A549 (cell line): ENCODE results near the gene HTRA1. TPM values are rescaled to one million over a fixed set of nuclear protein-coding genes. Genes with fewer than 3 reads are reported as not detected.

Experiments
- ATAC-seq, 2 experiments: fragments of 200-7000 bp in 1 of 2; fragments of >200 bp in 1 of 2; cut with Nextera tagmentation in 1 of 2; cut with Tn5 transposase in 1 of 2; 3 replicates each; pipeline versions ENCODE4 v1.8.0 to v1.9.1; 2018 to 2020; ENCODE audit warnings: mild to moderate bottlenecking in 1 of 2, moderate library complexity in 1 of 2
- CTCF ChIA-PET: fragments of 300-600 bp; sonication (Branson Sonifier 250); formaldehyde crosslinking; extraction: SDS; loops from one replicate; lab custom pipeline; 2021; ENCODE audit warnings: antibody characterized with exemption, inconsistent platforms; lab: Yijun Ruan, JAX
- POLR2A ChIA-PET: fragments of 350-600 bp; formaldehyde crosslinking; extraction: SDS; loops from one replicate; lab custom pipeline; 2021; ENCODE audit warnings: antibody characterized with exemption, inconsistent platforms; lab: Yijun Ruan, JAX
- DNase-seq, 2 experiments: peaks; one replicate each; pipeline versions ENCODE4 v3.0.0 to v3.0.0-alpha.2; 2011 to 2016; ENCODE audit warnings: low read depth in 1 of 2, low spot score in 1 of 2
- FAIRE-seq: peaks from 2 replicates; lab custom pipeline; 2011; peaks lifted over from hg19 to GRCh38; lab: Jason Lieb, UNC
- H3K27ac ChIP-seq, 2 experiments: fragments of >200 bp; sonication (Bioruptor Twin); formaldehyde crosslinking; 3 replicates each; pipeline ENCODE4 v1.5.1; 2016 to 2017
- H3K4me1 ChIP-seq: fragments of >200 bp; sonication (Bioruptor Twin); formaldehyde crosslinking; 3 replicates; pipeline ENCODE4 v1.6.1; 2016
- H3K4me2 ChIP-seq: fragments of >200 bp; sonication (Bioruptor Twin); formaldehyde crosslinking; 3 replicates; pipeline ENCODE4 v1.6.1; 2016
- H3K4me3 ChIP-seq: fragments of >200 bp; sonication (Bioruptor Twin); formaldehyde crosslinking; 3 replicates; pipeline ENCODE4 v1.5.1; 2016
- H3K9me3 ChIP-seq: fragments of >200 bp; sonication (Bioruptor Twin); formaldehyde crosslinking; 3 replicates; pipeline ENCODE4 v1.6.1; 2016
- CBX2 ChIP-seq: fragments of 200-600 bp; sonication (generic); IDR thresholded peaks from 2 replicates; pipeline ENCODE4 v1.6.1; 2016; ENCODE audit warnings: low read depth, mild to moderate bottlenecking, borderline replicate concordance
- FOXS1 ChIP-seq: fragments of 250-450 bp; sonication (Bioruptor Pico); IDR thresholded peaks from 2 replicates; pipeline ENCODE4 v1.5.0; 2020; ENCODE audit warnings: mild to moderate bottlenecking, moderate library complexity
- KDM1A ChIP-seq: fragments of 200-600 bp; sonication (generic); IDR thresholded peaks from 2 replicates; pipeline ENCODE4 v1.6.1; 2016; ENCODE audit warnings: low read depth, mild to moderate bottlenecking
- NPAS2 ChIP-seq: fragments of 250-450 bp; sonication (Bioruptor Pico); IDR thresholded peaks from 2 replicates; pipeline ENCODE4 v1.8.0; 2022; ENCODE audit warnings: mild to moderate bottlenecking, moderate library complexity, borderline replicate concordance
- NR3C1 ChIP-seq: fragments of >200 bp; sonication (Bioruptor Twin); formaldehyde crosslinking; IDR thresholded peaks from 3 replicates; pipeline ENCODE4 v1.6.1; 2017
- PHF8 ChIP-seq: fragments of 200-600 bp; sonication (generic); IDR thresholded peaks from 2 replicates; pipeline ENCODE4 v1.6.1; 2016; ENCODE audit warnings: low read depth, mild to moderate bottlenecking, antibody characterized with exemption, moderate library complexity, borderline replicate concordance
- RCOR1 ChIP-seq: fragments of 150-350 bp; IDR thresholded peaks from 2 replicates; pipeline ENCODE4 v1.6.1; 2014; ENCODE audit warnings: antibody characterized with exemption, low read length, low read depth
- WGBS: methylation state at CpG from one replicate; pipeline ENCODE4 v1.1.6; 2017; ENCODE audit errors: missing lambda C conversion rate; 5-methylcytosine and 5-hydroxymethylcytosine counted together
- polyA plus RNA-seq, 4 experiments: library from polyadenylated mRNA; depleted of rRNA in 3 of 4; stranded (reverse); fragments of >200 nt; fragmentation: RNase III in 1 of 4; extraction: RNeasy Plus Mini Kit Qiagen cat#74134 plus additional on column Dnase treatment in 1 of 4; gene quantifications; 2 replicates in 3 of 4; 3 replicates in 1 of 4; pipeline ENCODE4 v1.2.3, GENCODE V29; 2011 to 2017
- TF ChIP-seq, protein P1 (sequence below): IDR thresholded peaks from 2 replicates; pipeline ENCODE4 v1.6.1; 2012
- TF ChIP-seq, protein P2 (sequence below): fragments of >200 bp; sonication (Bioruptor Twin); formaldehyde crosslinking; IDR thresholded peaks from 3 replicates; pipeline ENCODE4 v1.5.1; 2016

The HTRA1 gene
- polyA plus RNA-seq, 2 of the 4 experiments (the other 2 are of a cell fraction) = 50.7 to 65.6 TPM

DNA sequence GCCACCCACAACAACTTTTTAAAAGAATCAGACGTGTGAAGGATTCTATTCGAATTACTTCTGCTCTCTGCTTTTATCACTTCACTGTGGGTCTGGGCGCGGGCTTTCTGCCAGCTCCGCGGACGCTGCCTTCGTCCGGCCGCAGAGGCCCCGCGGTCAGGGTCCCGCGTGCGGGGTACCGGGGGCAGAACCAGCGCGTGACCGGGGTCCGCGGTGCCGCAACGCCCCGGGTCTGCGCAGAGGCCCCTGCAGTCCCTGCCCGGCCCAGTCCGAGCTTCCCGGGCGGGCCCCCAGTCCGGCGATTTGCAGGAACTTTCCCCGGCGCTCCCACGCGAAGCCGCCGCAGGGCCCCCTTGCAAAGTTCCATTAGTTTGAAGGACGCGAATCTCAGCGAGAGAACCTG is 461 bp upstream of the HTRA1 start:
- no peak for FAIRE-seq
- Histone ChIP-seq H3K27ac (peak overlapping the region; percentile 88 to 96), H3K4me1 (peaks cover 8% of the 10 kb centered on the region; the same call in 2 of the 3 replicates)
- 63% methylated on average over 11 of the region's 40 CpGs for WGBS
- POLR2A ChIA-PET = no interaction called here
- TF ChIP-seq FOXS1 (CRISPR knock-in tag) (no peak), PHF8 (0 out of 2 replicates have a peak, but pooled peaks have one; percentile 22)
- TF ChIP-seq, all 56 proteins: peak for 1
- ATAC-seq (no peak), DNase-seq (no peak)
- CTCF ChIA-PET = interaction anchor here (1.0 kb wide), 1 partner anchor 19 kb away, joined by 3 read pairs; no protein-coding TSS in a partner anchor
- no peaks in the 10 kb centered on the region for H3K9me3 ChIP-seq
- peak overlapping the region; percentile 100 for H3K4me2 ChIP-seq
- H3K4me3 ChIP-seq = peak overlapping the region; percentile 82

DNA sequence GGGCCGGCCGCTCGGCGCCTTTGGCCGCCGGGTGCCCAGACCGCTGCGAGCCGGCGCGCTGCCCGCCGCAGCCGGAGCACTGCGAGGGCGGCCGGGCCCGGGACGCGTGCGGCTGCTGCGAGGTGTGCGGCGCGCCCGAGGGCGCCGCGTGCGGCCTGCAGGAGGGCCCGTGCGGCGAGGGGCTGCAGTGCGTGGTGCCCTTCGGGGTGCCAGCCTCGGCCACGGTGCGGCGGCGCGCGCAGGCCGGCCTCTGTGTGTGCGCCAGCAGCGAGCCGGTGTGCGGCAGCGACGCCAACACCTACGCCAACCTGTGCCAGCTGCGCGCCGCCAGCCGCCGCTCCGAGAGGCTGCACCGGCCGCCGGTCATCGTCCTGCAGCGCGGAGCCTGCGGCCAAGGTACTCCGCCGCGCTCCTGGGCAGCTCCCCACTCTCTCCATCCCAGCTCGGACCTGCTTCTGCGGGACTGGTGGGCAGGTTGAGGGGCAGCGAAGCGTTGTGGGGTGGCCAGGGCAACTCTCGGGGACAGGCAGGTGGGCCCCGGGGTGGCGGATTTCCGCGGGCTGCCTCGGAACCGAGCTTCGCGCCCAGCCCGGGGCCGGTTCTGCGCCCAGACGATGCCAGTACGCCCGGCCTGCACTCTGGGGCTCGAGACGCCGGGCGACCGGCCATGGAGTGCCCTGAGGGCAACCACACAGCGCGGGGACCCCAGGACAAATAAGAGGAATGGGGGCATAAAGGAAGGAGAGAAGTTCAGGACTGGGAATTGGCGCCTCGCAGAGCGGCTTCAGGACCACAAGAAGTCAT is 578 bp downstream of the HTRA1 start:
- ChIA-PET CTCF (interaction anchor here (1.1 to 1.3 kb wide), 2 partner anchors 9 to 20 kb away, joined by 3 read pairs; no protein-coding TSS in a partner anchor), POLR2A (no interaction called here)
- H3K4me2 ChIP-seq = peak overlapping the region; percentile 100
- no peaks in the 10 kb centered on the region for H3K9me3 ChIP-seq
- H3K4me3 ChIP-seq = peak overlapping the region; percentile 82
- FAIRE-seq = no peak
- peak; percentile 73 to 80 for ATAC-seq
- WGBS = 15% methylated on average over 44 of the region's 95 CpGs
- TF ChIP-seq, protein P1, sequence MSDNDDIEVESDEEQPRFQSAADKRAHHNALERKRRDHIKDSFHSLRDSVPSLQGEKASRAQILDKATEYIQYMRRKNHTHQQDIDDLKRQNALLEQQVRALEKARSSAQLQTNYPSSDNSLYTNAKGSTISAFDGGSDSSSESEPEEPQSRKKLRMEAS = peak; percentile 43; the same call in 1 of the 2 replicates
- TF ChIP-seq, protein P2, sequence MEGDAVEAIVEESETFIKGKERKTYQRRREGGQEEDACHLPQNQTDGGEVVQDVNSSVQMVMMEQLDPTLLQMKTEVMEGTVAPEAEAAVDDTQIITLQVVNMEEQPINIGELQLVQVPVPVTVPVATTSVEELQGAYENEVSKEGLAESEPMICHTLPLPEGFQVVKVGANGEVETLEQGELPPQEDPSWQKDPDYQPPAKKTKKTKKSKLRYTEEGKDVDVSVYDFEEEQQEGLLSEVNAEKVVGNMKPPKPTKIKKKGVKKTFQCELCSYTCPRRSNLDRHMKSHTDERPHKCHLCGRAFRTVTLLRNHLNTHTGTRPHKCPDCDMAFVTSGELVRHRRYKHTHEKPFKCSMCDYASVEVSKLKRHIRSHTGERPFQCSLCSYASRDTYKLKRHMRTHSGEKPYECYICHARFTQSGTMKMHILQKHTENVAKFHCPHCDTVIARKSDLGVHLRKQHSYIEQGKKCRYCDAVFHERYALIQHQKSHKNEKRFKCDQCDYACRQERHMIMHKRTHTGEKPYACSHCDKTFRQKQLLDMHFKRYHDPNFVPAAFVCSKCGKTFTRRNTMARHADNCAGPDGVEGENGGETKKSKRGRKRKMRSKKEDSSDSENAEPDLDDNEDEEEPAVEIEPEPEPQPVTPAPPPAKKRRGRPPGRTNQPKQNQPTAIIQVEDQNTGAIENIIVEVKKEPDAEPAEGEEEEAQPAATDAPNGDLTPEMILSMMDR = 0 out of 3 replicates have a peak, but pooled peaks have one; percentile 5
- TF ChIP-seq NR3C1 = no peak
- H3K4me1 ChIP-seq = peaks cover 8% of the 10 kb centered on the region; the same call in 2 of the 3 replicates
- peak overlapping the region; percentile 88 to 96 for H3K27ac ChIP-seq
- peak; percentile 22 to 47 for DNase-seq

DNA sequence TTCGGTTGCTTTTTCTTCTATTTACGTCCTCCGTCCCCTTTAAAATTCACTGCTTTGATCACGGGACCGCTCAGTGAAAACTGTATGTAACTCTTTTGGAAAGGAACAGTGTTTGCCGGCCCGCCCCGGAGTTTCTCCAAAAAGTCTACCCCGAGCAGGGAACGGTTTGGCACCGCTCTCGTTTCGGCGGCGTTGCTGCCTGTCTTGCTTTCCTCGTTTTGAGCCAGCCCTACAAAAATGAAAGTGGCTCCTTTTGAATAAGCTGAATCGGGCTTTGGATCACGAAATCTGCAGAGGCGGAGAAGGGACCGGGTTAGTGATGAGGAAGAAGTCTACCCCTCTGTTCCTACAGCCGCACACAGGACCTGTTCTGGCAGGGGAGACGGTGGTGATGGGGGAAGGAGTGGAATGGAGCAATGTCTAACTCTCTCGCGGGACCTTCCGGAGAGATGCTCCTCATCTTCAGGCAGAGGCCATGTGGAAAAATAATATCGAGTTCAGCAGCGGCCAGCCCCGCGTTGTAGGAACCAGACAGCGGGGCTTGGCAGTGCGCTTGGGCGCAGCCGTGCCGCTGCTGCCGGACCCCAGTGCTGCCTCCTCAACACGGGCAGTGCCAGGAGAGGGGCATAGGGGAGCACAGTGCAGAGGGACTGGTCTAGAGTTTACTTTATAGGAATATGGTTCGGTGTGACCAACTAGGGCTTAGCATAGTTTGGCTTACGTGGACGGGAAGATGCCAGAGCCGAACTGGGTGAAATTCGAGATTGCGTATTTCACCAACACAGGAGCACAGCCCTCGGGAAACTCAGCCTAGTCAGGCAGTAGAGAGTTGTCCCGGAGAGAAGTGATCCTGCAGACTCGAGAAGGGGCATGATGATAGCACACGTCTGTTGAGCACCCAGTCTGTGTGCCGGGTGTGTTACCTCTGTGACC is 1.4 kb downstream of the HTRA1 start:
- ChIA-PET POLR2A (no interaction called here), CTCF (interaction anchor here (1.1 to 1.3 kb wide), 2 partner anchors 8 to 21 kb away, joined by 3 read pairs; no protein-coding TSS in a partner anchor)
- no peak for TF ChIP-seq NPAS2 (CRISPR knock-in tag)
- H3K4me1 ChIP-seq = peaks cover 8% of the 10 kb centered on the region
- FAIRE-seq (no peak), ATAC-seq (no peak; a peak in 1 of 6 replicates), DNase-seq (no peak)
- H3K9me3 ChIP-seq = no peaks in the 10 kb centered on the region
- H3K4me2 ChIP-seq = peak overlapping the region; percentile 100
- H3K27ac ChIP-seq = peak overlapping the region; percentile 88 to 96; a peak in 5 of 6 replicates
- WGBS = 84% methylated on average over 47 of the region's 47 CpGs
- peak overlapping the region; percentile 82 for H3K4me3 ChIP-seq

DNA sequence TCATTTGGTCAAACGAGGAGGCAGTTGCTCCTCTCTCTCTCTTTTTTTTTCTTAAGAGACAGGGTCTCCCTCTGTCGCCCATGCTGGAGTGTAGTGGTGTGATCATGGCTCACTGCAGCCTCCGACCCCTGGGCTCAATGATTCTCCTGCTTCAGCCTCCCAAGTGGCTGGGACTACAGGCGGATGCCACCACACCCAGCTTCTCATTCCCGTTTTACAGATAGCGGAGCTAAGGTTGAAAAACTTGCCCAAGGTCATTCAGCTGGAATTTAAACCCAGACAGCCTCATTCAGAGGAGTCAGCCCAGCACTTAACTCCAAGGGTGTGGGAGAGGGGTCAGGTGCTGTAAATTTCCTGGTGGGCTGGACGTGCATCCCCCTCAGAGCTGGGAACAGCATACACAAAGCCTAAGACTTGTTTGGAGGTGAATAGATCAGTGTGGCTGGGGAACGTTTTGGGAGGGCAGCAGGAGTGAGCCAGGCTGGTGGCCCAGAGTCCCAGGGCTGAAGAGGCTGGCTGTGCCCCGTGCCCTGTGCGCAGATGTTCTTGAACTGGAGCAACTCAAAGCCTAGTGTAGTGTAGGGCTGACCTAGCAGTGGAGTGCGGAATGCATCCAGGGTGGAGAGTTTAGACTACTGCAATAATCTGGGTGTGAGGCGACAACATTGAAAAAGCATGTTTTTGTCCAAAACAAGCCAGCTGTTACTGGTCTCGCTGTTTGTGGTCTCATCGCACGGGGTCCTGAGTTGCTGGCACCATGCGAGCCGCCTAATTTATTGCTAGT is 2.3 kb downstream of the HTRA1 start:
- ChIA-PET CTCF (no interaction called here), POLR2A (no interaction called here)
- ATAC-seq (no peak), DNase-seq (no peak), FAIRE-seq (no peak)
- TF ChIP-seq RCOR1 = no peak
- TF ChIP-seq KDM1A = no peak
- no peak for TF ChIP-seq CBX2
- Histone ChIP-seq H3K4me3 (no peak overlapping the region), H3K4me1 (peaks cover 17% of the 10 kb centered on the region), H3K9me3 (no peaks in the 10 kb centered on the region), H3K27ac (no peak overlapping the region), H3K4me2 (no peak overlapping the region; the same call in 2 of the 3 replicates)
- WGBS = 87% methylated on average over 16 of the region's 17 CpGs
